GM19099 (cell line): ENCODE data around the gene BFSP2.

ENCODE experiments used
- POLR2A ChIP-seq: IDR thresholded peaks from 3 replicates; pipeline ENCODE4 v1.6.1; 2011; ENCODE audit warnings: low read depth; ENCODE audit not compliant: insufficient read length; ENCODE audit errors: extremely low read depth

The BFSP2 gene, protein sequence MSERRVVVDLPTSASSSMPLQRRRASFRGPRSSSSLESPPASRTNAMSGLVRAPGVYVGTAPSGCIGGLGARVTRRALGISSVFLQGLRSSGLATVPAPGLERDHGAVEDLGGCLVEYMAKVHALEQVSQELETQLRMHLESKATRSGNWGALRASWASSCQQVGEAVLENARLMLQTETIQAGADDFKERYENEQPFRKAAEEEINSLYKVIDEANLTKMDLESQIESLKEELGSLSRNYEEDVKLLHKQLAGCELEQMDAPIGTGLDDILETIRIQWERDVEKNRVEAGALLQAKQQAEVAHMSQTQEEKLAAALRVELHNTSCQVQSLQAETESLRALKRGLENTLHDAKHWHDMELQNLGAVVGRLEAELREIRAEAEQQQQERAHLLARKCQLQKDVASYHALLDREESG

GRCh38 chr3:133400006-133400515, at the start of gene BFSP2:
BFSP2 (plus strand) TSS chr3:133400056; CDS start chr3:133400084, 28 bp downstream.
- TF ChIP-seq POLR2A: no peak

- no peak for TF ChIP-seq POLR2A
These were observed 45.1 kb upstream of the BFSP2 start for GRCh38 chr3:133354721-133355120.

DNA sequence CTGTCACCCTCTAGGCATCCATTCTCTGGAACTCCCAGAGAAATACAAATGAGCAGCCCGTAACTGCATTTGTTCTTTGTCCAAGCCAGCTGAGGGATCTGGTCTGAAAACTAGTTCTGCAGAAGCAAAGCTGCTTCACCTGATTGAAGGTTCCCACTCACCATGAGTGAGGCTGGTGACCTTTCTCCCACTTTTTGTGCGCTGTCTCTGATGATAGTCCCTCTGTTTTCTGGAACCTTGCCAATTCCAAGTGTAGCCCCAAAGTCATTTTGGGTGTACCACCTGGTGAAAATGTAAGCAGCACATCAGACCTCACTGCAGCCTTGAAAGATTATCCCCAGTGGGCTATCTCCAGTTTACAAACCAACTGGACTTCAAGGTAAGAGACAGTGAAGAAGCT, 39.4 kb upstream of the BFSP2 start:
- no peak for TF ChIP-seq POLR2A

GRCh38 chr3:133361011-133361410, 38.8 kb upstream of the BFSP2 start:
- TF ChIP-seq POLR2A: no peak

DNA sequence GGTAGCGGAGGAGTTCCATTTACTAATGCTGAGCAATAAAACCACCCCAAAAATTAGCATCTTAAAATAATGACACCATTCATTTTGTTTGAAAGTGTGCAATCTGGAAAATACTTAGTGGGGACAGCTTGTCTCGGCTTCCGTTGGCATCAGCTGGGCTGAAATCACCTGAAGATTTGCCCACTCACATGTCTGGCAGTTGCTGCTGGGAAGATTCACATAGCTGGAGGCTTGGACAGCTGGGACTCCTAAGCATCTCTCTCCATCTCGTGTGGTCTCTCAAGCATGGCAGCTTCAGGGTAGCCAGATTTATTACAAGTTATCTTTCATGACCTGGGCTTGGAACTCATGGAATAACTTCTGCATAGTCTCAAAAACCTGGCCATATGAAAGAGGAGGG, 38.4 kb upstream of the BFSP2 start:
- no peak for TF ChIP-seq POLR2A

GRCh38 chr3:133362539-133362938, 37.3 kb upstream of the BFSP2 start:
- TF ChIP-seq POLR2A: no peak

GRCh38 chr3:133364704-133365103, 35.2 kb upstream of the BFSP2 start:
- no peak for TF ChIP-seq POLR2A

DNA sequence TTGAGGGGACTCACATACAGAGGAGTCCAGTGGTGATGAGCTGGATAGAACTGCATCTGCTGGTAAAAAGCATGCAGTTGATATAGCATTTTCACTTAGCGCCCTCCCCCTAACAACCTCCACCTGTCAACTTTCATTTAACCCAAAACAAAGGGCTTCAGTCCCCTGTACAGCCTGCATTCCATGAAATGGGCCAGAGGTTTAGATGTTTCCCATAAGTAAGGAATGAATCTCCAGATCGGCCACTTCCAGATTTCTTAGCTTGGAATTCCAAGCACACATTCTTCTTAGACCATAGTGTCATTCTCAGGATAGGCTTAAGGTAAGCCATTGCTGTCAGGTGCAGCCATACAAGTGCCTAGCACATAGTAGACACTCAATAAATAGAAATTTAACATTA, 32.9 kb upstream of the BFSP2 start:
- TF ChIP-seq POLR2A: no peak

DNA sequence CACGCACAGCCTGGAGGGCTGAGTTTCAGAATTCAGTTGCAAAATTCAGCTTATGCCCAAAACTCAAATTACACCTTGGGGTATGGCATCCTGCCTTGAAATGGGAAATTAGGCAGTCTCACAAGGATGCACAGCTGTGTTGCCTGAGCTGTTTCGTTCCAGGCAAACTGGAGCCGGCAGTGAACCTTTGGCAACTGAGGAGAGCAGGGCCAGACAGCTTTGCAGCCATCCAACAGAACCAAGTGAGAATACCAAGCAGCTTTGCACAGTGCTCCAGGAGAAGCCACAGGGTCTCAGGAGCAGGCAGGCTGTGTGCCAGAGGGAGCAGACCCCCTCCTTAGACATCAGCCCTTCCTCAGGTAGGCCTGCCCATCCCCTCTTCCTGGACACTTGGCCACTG, 32.5 kb upstream of the BFSP2 start:
- no peak for TF ChIP-seq POLR2A

- no peak for TF ChIP-seq POLR2A
These were observed 31.9 kb upstream of the BFSP2 start for GRCh38 chr3:133367956-133368355.

DNA sequence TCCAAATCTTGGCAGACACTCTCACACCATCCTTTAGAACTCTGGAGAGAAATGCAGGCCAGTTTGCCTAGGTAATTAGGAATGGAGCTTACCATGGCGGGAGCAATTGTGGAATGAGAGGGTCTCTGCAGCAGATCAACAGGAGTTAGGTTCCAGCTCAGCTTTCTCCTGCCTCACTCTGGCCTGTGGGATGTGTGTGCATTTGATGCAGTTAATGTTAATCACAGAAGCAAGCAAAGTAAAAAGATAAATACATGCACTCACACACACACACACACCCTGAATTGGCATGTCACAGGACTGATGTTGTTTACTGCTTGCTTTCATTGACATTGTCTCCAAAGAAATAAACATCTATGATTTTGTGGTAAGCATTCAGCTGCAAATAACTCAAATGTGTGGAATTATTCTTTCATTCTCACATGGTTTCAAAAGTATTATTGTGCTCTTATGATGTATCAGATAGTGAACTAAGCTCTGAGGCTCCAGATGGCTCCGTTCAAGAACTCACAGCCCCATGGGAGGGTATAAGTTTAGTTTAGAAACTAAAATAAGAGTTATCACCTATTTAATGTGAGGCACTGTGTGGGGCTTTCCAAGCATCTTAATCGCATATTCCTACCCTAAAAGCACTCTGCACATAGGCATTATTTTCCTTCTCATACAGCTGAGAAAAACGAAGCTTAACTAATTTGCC, 31.3 kb upstream of the BFSP2 start:
- no peak for TF ChIP-seq POLR2A

DNA sequence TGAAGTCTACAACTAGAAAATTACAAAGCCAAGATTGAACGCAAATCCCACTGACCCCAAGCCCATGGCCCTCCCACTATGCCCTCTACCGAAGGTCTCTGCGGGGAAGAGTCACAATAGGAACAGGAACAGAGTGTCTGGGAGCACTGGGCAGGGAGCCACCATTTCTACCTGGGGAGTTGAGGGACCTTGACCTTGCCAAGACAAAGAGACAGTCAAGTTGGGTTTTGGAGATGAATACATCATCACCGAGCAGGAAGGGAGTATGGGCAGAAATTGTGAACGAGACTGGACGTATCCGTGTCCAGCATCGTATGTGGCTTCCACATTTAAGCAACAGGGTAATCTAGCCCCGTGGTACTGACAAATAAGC, 30.8 kb upstream of the BFSP2 start:
- TF ChIP-seq POLR2A: no peak

DNA sequence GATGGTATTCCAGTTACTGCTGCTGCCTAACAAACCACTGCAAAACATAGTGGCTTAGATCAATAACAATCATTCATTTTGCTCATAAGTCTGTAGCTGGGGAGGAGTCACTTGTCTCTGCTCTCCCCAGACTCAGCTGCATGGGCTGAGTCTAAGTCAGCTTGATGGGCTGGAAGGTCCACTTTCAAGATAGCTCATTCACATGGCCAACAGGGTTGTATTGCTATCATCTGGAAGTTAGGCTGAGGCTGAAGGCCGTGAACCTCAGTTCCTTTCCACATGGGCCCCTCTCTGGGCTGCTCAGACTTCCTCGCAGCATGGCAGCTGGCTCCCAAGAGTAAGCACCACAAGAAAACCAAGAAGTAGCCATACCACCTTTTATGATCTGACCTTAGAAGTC, 28.7 kb upstream of the BFSP2 start:
- no peak for TF ChIP-seq POLR2A

DNA sequence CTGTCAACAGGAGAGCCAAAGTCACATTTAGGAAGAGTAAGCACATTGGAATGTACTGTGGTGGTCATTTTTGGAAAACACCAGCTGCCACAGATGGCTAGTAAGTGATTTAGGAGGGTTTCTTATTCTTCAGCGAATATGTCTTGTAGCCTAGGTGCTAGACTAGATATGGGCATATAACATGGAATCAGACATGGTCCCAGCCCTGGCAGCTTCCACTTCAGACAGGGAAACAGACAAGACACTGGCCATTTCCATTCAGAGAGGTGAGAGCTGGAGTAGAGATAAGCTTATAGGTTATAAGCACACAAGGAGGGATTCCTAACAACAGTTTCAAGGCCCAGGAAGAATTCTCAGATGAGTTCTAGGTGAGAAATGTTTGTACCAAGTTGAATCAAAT, 28.2 kb upstream of the BFSP2 start:
- TF ChIP-seq POLR2A: no peak

- no peak for TF ChIP-seq POLR2A
These were observed 25.0 kb upstream of the BFSP2 start for GRCh38 chr3:133374708-133375402.

DNA sequence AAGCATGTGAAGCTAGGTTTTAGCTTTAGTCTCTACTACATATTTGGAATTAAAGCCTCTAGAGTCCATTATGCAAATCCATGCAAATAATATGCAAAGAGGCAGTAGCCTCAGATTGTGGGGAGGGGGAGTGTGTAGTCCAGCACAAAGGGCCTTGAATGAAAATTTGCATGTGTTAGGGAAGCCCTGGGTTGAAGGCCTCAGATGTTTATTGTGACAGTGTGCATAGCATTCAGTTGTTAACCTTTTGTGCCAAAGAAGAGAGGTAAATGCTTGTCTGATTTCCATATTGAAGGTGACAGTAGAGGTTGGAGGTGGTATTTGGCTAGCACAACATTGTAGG, 24.5 kb upstream of the BFSP2 start:
- TF ChIP-seq POLR2A: no peak
